ENCODE measurements around the gene PTPRT. TPM values are rescaled to one million over a fixed set of nuclear protein-coding genes. Genes with fewer than 3 reads are reported as not detected.

PTPRT gene
- total RNA-seq, 1 experiment from 2014 or later, result not detected

- TF ChIP-seq SIN3A (IDR thresholded peaks at IDR 0.05; ENCODE audit: borderline replicate concordance, insufficient read depth, low read depth, low read length), result no peak
- no peaks in the 10 kb centered on the region for H3K9me3 ChIP-seq (ENCODE audit: control insufficient read depth, insufficient read depth, low read depth, low read length)
- ChIA-PET POLR2A (no interaction called here), CTCF (no interaction called here)
- no peaks in the 10 kb centered on the region for H3K4me1 ChIP-seq (ENCODE audit: control insufficient read depth, insufficient read depth, low read length)
- ATAC-seq (no peak), DNase-seq (ENCODE audit: low read depth, low spot score) (no peak)
- no TSS peak for BruUV-seq (replicated peaks)
- no peak overlapping the region for H3K4me3 ChIP-seq (ENCODE audit: low read depth in 2 of 2, low read length in 2 of 2)
- H3K27ac ChIP-seq (ENCODE audit: low read length), result no peak overlapping the region
- no peaks in the 10 kb centered on the region for H3K27me3 ChIP-seq (ENCODE audit: control insufficient read depth, insufficient read depth, low read length)
- in situ Hi-C loops (cut with HindIII; ENCODE audit: low pct_unique_long_range_greater_than_20kb, low sequenced_read_pairs) (no loop called here), intact Hi-C loops (cut with micrococcal nuclease; ENCODE audit: unreplicated experiment) (no loop called here)
- H3K36me3 ChIP-seq (ENCODE audit: control insufficient read depth, insufficient read depth, low read length), result no peaks in the 10 kb centered on the region
These were observed 742.4 kb downstream of the PTPRT start for GRCh38 chr20:42447270-42447669.

DNA sequence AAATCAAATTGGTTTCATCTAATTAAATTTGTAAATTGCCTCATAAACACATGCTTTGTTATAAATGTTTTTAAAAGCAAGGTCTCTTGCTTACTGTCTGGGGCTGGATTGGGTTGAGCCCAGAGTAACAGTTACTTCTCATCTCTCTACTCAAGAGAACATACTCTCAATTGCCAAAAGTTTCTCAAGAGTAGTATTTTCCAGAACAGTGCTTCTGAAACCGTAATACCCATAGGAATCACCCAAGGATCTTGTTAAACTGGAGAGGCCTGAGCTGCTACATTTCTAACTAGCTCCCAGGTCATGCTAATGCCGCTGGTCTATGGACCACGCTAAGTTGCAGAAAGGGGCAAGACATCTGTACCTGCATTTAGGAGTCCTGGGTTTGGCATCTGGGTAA, 744.9 kb downstream of the PTPRT start:
- in situ Hi-C loops (cut with HindIII; ENCODE audit: low pct_unique_long_range_greater_than_20kb, low sequenced_read_pairs), result no loop called here
- no TSS peak for BruUV-seq (replicated peaks)
- no peaks in the 10 kb centered on the region for H3K36me3 ChIP-seq (ENCODE audit: control insufficient read depth, insufficient read depth, low read length)
- no peaks in the 10 kb centered on the region for H3K4me1 ChIP-seq (ENCODE audit: control insufficient read depth, insufficient read depth, low read length)
- CTCF ChIA-PET, result no interaction called here
- POLR2A ChIA-PET, result no interaction called here
- no peak overlapping the region for H3K4me3 ChIP-seq (ENCODE audit: low read depth in 2 of 2, low read length in 2 of 2)
- ATAC-seq (no peak), DNase-seq (ENCODE audit: low read depth, low spot score) (no peak)
- intact Hi-C loops (cut with micrococcal nuclease; ENCODE audit: unreplicated experiment), result no loop called here
- no peak overlapping the region for H3K27ac ChIP-seq (ENCODE audit: low read length)
- H3K9me3 ChIP-seq (ENCODE audit: control insufficient read depth, insufficient read depth, low read depth, low read length), result no peaks in the 10 kb centered on the region
- H3K27me3 ChIP-seq (ENCODE audit: control insufficient read depth, insufficient read depth, low read length), result no peaks in the 10 kb centered on the region
- no peak for TF ChIP-seq TCF7L2 (IDR thresholded peaks at IDR 0.05; ENCODE audit: low read depth, low read length)
- TF ChIP-seq POLR2AphosphoS5 (IDR thresholded peaks at IDR 0.05; ENCODE audit: low read depth, low read length), result no peak
- TF ChIP-seq SIN3A (IDR thresholded peaks at IDR 0.05; ENCODE audit: borderline replicate concordance, insufficient read depth, low read depth, low read length), result no peak
- TF ChIP-seq, protein P1, sequence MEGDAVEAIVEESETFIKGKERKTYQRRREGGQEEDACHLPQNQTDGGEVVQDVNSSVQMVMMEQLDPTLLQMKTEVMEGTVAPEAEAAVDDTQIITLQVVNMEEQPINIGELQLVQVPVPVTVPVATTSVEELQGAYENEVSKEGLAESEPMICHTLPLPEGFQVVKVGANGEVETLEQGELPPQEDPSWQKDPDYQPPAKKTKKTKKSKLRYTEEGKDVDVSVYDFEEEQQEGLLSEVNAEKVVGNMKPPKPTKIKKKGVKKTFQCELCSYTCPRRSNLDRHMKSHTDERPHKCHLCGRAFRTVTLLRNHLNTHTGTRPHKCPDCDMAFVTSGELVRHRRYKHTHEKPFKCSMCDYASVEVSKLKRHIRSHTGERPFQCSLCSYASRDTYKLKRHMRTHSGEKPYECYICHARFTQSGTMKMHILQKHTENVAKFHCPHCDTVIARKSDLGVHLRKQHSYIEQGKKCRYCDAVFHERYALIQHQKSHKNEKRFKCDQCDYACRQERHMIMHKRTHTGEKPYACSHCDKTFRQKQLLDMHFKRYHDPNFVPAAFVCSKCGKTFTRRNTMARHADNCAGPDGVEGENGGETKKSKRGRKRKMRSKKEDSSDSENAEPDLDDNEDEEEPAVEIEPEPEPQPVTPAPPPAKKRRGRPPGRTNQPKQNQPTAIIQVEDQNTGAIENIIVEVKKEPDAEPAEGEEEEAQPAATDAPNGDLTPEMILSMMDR (IDR thresholded peaks at IDR 0.05), result no peak
- TF ChIP-seq, protein P2, sequence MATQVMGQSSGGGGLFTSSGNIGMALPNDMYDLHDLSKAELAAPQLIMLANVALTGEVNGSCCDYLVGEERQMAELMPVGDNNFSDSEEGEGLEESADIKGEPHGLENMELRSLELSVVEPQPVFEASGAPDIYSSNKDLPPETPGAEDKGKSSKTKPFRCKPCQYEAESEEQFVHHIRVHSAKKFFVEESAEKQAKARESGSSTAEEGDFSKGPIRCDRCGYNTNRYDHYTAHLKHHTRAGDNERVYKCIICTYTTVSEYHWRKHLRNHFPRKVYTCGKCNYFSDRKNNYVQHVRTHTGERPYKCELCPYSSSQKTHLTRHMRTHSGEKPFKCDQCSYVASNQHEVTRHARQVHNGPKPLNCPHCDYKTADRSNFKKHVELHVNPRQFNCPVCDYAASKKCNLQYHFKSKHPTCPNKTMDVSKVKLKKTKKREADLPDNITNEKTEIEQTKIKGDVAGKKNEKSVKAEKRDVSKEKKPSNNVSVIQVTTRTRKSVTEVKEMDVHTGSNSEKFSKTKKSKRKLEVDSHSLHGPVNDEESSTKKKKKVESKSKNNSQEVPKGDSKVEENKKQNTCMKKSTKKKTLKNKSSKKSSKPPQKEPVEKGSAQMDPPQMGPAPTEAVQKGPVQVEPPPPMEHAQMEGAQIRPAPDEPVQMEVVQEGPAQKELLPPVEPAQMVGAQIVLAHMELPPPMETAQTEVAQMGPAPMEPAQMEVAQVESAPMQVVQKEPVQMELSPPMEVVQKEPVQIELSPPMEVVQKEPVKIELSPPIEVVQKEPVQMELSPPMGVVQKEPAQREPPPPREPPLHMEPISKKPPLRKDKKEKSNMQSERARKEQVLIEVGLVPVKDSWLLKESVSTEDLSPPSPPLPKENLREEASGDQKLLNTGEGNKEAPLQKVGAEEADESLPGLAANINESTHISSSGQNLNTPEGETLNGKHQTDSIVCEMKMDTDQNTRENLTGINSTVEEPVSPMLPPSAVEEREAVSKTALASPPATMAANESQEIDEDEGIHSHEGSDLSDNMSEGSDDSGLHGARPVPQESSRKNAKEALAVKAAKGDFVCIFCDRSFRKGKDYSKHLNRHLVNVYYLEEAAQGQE (IDR thresholded peaks at IDR 0.05; ENCODE audit: insufficient read depth in 1 of 2, low read depth in 2 of 2, low read length in 1 of 2), result no peak

DNA sequence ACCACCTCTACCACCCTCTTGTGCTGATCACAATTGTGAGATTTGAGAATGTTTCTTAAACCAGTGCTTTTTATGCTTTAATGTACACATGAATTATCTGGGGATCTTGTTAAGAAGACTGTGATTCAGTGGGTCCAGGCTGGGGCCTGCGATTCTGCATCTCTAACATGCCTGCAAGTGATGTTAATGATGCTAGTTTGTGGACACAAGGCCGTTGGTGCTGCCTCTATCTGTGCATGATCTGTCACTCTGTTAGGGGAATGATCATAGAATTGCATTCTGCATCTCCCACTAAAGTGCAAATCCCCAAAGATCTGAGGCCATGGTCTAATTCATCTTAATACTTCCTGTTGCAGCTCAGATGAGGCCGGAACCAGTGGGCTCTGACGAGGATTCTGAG, 746.5 kb downstream of the PTPRT start:
- intact Hi-C loops (cut with micrococcal nuclease; ENCODE audit: unreplicated experiment), result no loop called here
- H3K4me1 ChIP-seq (ENCODE audit: control insufficient read depth, insufficient read depth, low read length), result no peaks in the 10 kb centered on the region
- TF ChIP-seq, protein P2 (IDR thresholded peaks at IDR 0.05; ENCODE audit: insufficient read depth in 1 of 2, low read depth in 2 of 2, low read length in 1 of 2), result no peak
- TF ChIP-seq POLR2AphosphoS5 (IDR thresholded peaks at IDR 0.05; ENCODE audit: low read depth, low read length) (no peak), TCF7L2 (IDR thresholded peaks at IDR 0.05; ENCODE audit: low read depth, low read length) (no peak), SIN3A (IDR thresholded peaks at IDR 0.05; ENCODE audit: borderline replicate concordance, insufficient read depth, low read depth, low read length) (no peak)
- TF ChIP-seq, protein P1 (IDR thresholded peaks at IDR 0.05), result no peak
- POLR2A ChIA-PET, result no interaction called here
- no TSS peak for BruUV-seq (replicated peaks)
- no peak for DNase-seq (ENCODE audit: low read depth, low spot score)
- no peak overlapping the region for H3K4me3 ChIP-seq (ENCODE audit: low read depth in 2 of 2, low read length in 2 of 2)
- H3K27ac ChIP-seq (ENCODE audit: low read length), result no peak overlapping the region
- no peaks in the 10 kb centered on the region for H3K36me3 ChIP-seq (ENCODE audit: control insufficient read depth, insufficient read depth, low read length)
- in situ Hi-C loops (cut with HindIII; ENCODE audit: low pct_unique_long_range_greater_than_20kb, low sequenced_read_pairs), result no loop called here
- no peaks in the 10 kb centered on the region for H3K27me3 ChIP-seq (ENCODE audit: control insufficient read depth, insufficient read depth, low read length)
- ATAC-seq, result no peak
- CTCF ChIA-PET, result no interaction called here
- H3K9me3 ChIP-seq (ENCODE audit: control insufficient read depth, insufficient read depth, low read depth, low read length), result no peaks in the 10 kb centered on the region

Data from Panc1 (cell line).